ENCODE results near the gene ATP10A.

Gene ATP10A

DNA sequence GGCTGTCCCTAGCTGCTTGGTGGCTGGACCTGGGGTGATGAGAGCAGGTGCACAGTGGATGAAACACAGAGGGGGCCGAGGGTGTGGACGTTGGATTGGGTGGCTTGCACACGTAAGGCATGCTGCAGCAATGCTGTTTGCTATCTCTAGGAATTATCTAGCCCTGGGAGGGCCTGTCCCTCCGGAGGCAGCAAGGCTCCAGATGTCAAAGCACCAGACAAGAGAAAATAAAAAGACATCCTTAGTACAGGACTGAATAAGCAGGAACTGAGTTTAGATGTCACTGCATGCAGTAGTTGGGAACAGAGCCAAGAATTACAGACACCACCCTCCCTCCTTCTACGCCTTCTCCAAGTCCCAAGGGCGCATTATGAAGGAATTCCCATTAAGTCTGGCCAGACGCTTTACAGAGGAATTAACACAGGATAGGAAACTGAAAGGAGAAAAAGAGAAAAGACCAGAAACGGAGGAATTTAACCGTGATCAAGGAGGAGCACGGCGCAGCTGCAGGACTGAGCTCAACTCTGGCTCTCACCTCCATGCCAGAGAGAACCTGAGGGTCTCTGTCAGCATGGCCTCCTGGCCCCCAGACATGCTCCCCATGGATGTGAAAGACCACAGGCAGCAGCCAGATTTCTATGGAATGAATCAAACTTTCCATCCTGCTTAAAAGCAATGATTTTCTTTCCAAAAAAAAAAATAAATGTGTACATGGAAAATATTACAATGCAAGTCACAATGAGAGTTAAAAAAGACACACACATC lies 13.8 kb downstream of the ATP10A start:
- no peak for TF ChIP-seq POLR2A (IDR thresholded peaks at IDR 0.05; ENCODE audit: low read depth, low read length)
- no peak for TF ChIP-seq TAF1 (IDR thresholded peaks at IDR 0.05; ENCODE audit: low read depth, low read length)
- no peak for TF ChIP-seq PAX5 (IDR thresholded peaks at IDR 0.05; ENCODE audit: insufficient read depth, low read length, severe bottlenecking)
- TF ChIP-seq POLR2AphosphoS5 (IDR thresholded peaks at IDR 0.05; ENCODE audit: low read depth, low read length), result no peak
- TF ChIP-seq POU2F2 (IDR thresholded peaks at IDR 0.05; ENCODE audit: low read depth, low read length), result no peak
- no peak for TF ChIP-seq SPI1 (IDR thresholded peaks at IDR 0.05; ENCODE audit: low read depth, low read length)
- no peak for FAIRE-seq

DNA sequence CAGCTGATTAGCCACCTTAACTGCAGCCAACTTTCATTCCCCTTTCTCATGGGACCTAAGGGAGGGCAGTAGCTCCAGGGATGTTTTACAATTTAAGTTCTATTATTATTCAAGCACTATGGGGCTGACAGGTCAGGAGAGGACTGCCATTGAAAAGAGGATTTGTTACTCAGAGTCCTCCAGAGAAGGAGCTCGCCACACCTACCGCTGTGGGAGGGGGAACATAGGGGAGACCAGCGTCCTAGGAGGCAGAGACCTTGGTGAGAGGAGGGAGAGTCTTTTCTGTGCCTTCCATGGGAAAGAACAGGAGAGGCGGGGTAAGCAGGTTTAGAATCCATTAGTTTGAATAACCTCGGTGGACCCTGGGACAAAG lies 14.4 kb downstream of the ATP10A start:
- DNase-seq (ENCODE audit: insufficient read length, low spot score) (no peak), FAIRE-seq (no peak)
- no peak for TF ChIP-seq POU2F2 (IDR thresholded peaks at IDR 0.05; ENCODE audit: low read depth, low read length)
- TF ChIP-seq POLR2A (IDR thresholded peaks at IDR 0.05; ENCODE audit: low read depth, low read length), result no peak

More for the DNA sequence above, 13.8 kb downstream of the ATP10A start:
- no peak for DNase-seq (ENCODE audit: insufficient read length, low spot score)

DNA sequence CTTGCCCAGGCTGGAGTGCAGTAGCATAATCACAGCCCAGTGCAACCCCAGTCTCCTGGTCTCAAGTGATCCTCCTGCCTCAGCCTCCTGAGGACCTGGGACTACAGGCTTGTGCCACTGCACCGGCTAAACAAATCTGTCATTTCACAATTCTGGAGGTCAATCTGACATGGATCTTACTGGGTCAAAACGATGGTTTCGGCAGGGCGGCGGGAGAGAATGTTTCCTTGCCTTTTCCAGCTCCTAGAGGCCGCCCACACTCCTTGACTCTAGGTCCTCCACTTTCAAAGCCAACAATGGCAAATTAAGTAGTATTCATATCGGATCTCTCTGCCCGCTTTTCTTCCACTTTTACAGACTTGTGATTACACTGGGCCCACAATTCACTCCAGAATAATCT lies 14.8 kb downstream of the ATP10A start:
- no peak for TF ChIP-seq POLR2A (IDR thresholded peaks at IDR 0.05; ENCODE audit: low read depth, low read length)
- no peak for TF ChIP-seq TAF1 (IDR thresholded peaks at IDR 0.05; ENCODE audit: low read depth, low read length)
- TF ChIP-seq SPI1 (IDR thresholded peaks at IDR 0.05; ENCODE audit: low read depth, low read length), result no peak
- TF ChIP-seq POLR2AphosphoS5 (IDR thresholded peaks at IDR 0.05; ENCODE audit: low read depth, low read length), result no peak
- TF ChIP-seq POU2F2 (IDR thresholded peaks at IDR 0.05; ENCODE audit: low read depth, low read length), result no peak
- TF ChIP-seq PAX5 (IDR thresholded peaks at IDR 0.05; ENCODE audit: insufficient read depth, low read length, severe bottlenecking), result no peak
- FAIRE-seq (no peak), DNase-seq (ENCODE audit: insufficient read length, low spot score) (no peak)

DNA sequence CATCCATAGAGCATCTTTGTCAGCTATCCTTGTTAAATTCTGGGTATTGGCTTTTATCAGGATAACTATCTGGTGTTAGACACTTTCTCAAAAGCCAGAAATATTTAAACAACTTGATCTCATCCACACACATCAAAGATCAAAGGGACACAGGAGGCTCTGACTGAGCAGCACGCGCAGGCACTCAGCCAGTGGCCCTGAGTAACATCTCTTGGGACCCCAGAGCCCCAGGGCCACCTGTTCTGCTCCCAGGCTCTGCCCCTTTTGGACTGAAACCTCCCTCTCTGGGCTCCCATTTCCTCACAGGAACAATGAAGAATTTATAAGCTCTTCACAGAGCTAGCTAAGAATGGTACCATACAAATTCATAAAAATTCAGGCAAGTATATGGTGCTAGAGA lies 16.1 kb downstream of the ATP10A start:
- DNase-seq (ENCODE audit: insufficient read length, low spot score), result no peak
- FAIRE-seq, result no peak
- TF ChIP-seq POU2F2 (IDR thresholded peaks at IDR 0.05; ENCODE audit: low read depth, low read length), result no peak
- TF ChIP-seq SPI1 (IDR thresholded peaks at IDR 0.05; ENCODE audit: low read depth, low read length), result no peak
- no peak for TF ChIP-seq TAF1 (IDR thresholded peaks at IDR 0.05; ENCODE audit: low read depth, low read length)
- TF ChIP-seq POLR2A (IDR thresholded peaks at IDR 0.05; ENCODE audit: low read depth, low read length), result no peak
- no peak for TF ChIP-seq POLR2AphosphoS5 (IDR thresholded peaks at IDR 0.05; ENCODE audit: low read depth, low read length)
- no peak for TF ChIP-seq PAX5 (IDR thresholded peaks at IDR 0.05; ENCODE audit: insufficient read depth, low read length, severe bottlenecking)

DNA sequence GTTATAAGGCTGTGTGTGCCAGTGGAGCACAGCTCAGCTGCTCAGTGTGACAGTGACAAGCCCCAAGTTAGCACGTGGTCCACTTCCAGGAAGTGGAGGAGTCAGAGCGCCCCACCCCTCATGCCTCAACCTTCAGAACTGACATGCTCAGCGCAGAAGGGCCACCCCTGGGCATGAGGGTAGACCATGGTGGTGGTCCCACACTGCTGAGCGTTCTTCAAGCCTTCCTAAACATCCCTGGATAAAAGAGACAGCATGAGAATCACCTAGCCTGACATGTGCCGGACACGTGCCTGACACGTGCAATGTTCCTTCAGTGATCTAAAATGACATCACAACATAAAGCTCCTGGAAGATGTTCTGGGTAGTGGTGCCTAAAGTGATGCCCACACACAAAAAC lies 16.8 kb downstream of the ATP10A start:
- FAIRE-seq, result no peak
- DNase-seq (ENCODE audit: insufficient read length, low spot score), result no peak
- TF ChIP-seq SPI1 (IDR thresholded peaks at IDR 0.05; ENCODE audit: low read depth, low read length) (no peak), TAF1 (IDR thresholded peaks at IDR 0.05; ENCODE audit: low read depth, low read length) (no peak), POLR2AphosphoS5 (IDR thresholded peaks at IDR 0.05; ENCODE audit: low read depth, low read length) (no peak), POU2F2 (IDR thresholded peaks at IDR 0.05; ENCODE audit: low read depth, low read length) (no peak), POLR2A (IDR thresholded peaks at IDR 0.05; ENCODE audit: low read depth, low read length) (no peak), PAX5 (IDR thresholded peaks at IDR 0.05; ENCODE audit: insufficient read depth, low read length, severe bottlenecking) (no peak)

DNA sequence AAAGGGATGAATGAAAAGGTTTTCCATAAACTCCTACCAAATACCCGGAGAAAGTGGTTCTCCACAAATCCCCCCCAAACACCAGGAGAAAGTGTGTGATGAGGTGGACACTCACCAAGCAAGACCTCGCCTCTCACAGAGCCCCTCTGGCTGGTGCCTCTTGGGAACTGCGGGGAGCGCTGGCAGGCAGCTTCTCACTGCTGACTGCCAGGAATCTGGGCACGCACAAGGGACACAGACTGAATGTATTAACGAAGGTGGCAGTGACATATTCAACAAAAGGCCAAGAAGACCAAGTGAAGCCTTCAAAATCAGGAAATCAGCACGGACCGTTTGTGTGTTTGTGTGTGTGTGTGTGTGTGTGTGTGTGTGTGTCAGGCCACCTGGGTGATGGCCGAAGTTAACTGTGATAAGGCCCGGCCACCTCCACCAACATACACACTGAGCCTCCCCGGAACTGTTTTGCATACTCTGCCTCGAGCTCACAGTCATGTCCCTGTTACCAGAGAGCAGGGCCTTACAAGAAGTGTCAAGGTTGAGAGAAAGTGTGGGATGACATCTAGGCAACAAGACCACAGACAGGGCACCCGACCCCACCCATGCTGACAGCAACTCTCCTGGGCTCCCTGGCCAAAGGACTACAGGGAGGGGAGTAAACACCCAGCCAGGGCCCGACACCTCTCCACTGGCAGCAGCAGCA lies 18.0 kb downstream of the ATP10A start:
- TF ChIP-seq SPI1 (IDR thresholded peaks at IDR 0.05; ENCODE audit: low read depth, low read length) (no peak), POLR2AphosphoS5 (IDR thresholded peaks at IDR 0.05; ENCODE audit: low read depth, low read length) (no peak), PAX5 (IDR thresholded peaks at IDR 0.05; ENCODE audit: insufficient read depth, low read length, severe bottlenecking) (no peak), TAF1 (IDR thresholded peaks at IDR 0.05; ENCODE audit: low read depth, low read length) (no peak), POU2F2 (IDR thresholded peaks at IDR 0.05; ENCODE audit: low read depth, low read length) (no peak), POLR2A (IDR thresholded peaks at IDR 0.05; ENCODE audit: low read depth, low read length) (no peak)
- no peak for FAIRE-seq
- no peak for DNase-seq (ENCODE audit: insufficient read length, low spot score)

DNA sequence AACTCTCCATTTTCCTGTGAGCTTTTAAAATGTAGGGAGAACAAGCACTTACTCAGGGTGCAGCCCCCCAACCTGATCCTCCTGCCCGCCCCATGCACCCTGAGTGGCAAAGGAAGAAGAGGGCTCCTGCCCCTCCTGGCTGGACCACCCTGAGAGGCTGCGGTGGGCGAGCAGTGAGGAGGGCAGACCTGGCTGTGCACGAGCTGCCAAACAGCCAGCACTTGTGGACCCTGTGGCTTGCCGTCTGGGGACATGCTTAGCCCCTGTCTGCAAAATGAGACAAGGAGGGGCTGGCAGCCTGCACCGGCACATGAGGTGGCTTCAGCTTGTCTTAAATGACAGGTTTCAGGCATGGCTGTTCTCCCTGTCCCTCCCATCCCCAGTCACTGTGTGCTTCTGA lies 18.6 kb downstream of the ATP10A start:
- no peak for DNase-seq (ENCODE audit: insufficient read length, low spot score)
- TF ChIP-seq TAF1 (IDR thresholded peaks at IDR 0.05; ENCODE audit: low read depth, low read length), result no peak
- TF ChIP-seq POLR2A (IDR thresholded peaks at IDR 0.05; ENCODE audit: low read depth, low read length), result no peak
- TF ChIP-seq SPI1 (IDR thresholded peaks at IDR 0.05; ENCODE audit: low read depth, low read length), result no peak
- no peak for TF ChIP-seq PAX5 (IDR thresholded peaks at IDR 0.05; ENCODE audit: insufficient read depth, low read length, severe bottlenecking)
- TF ChIP-seq POLR2AphosphoS5 (IDR thresholded peaks at IDR 0.05; ENCODE audit: low read depth, low read length), result no peak
- TF ChIP-seq POU2F2 (IDR thresholded peaks at IDR 0.05; ENCODE audit: low read depth, low read length), result no peak
- no peak for FAIRE-seq

DNA sequence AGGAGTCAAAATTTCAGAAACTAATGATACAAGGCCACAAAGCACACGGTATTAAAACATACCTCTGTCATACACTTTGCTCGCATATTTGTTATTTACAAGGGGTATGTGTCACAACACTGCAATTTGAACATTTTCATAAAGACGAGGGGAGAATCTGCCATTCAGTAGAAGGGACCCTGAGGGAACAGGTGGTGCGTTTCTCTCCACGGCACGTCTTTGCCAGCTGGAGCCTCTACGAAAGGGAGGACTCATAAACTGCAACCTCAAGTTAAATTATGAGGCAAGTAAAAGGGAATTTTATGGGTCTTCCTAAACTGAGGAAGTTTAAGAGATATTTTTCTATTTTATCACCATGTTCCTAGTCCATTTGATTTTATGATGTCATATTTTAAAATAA lies 19.1 kb downstream of the ATP10A start:
- FAIRE-seq (no peak), DNase-seq (ENCODE audit: insufficient read length, low spot score) (no peak)
- TF ChIP-seq PAX5 (IDR thresholded peaks at IDR 0.05; ENCODE audit: insufficient read depth, low read length, severe bottlenecking), result no peak
- no peak for TF ChIP-seq POU2F2 (IDR thresholded peaks at IDR 0.05; ENCODE audit: low read depth, low read length)
- no peak for TF ChIP-seq SPI1 (IDR thresholded peaks at IDR 0.05; ENCODE audit: low read depth, low read length)
- no peak for TF ChIP-seq POLR2AphosphoS5 (IDR thresholded peaks at IDR 0.05; ENCODE audit: low read depth, low read length)
- TF ChIP-seq POLR2A (IDR thresholded peaks at IDR 0.05; ENCODE audit: low read depth, low read length), result no peak
- TF ChIP-seq TAF1 (IDR thresholded peaks at IDR 0.05; ENCODE audit: low read depth, low read length), result no peak

DNA sequence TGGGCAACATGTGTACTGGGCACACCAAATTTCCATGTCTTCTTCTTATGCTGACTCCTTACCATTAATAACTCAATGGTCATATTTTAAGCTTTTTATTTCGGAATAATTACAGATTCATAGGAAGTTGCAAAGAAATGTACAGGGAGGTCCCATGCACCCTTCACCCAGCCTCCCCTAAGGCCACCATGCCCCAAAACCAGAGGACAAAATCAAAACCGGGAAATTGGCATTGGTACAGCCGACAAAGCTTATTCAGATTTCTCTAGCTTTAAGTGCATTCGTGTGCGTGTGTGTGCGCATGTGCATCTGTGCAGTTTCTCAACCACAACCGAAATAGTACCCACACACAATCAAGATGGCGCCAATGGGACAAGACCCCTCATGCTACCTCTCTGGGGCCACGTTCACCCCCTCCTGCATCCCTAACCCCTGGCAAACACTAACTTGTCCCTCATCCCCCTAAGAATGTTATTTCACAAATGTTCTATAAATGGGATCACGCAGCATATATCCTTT lies 23.4 kb downstream of the ATP10A start:
- DNase-seq (ENCODE audit: insufficient read length, low spot score) (no peak), FAIRE-seq (no peak)
- TF ChIP-seq SPI1 (IDR thresholded peaks at IDR 0.05; ENCODE audit: low read depth, low read length) (no peak), POLR2A (IDR thresholded peaks at IDR 0.05; ENCODE audit: low read depth, low read length) (no peak), POU2F2 (IDR thresholded peaks at IDR 0.05; ENCODE audit: low read depth, low read length) (no peak), PAX5 (IDR thresholded peaks at IDR 0.05; ENCODE audit: insufficient read depth, low read length, severe bottlenecking) (no peak), POLR2AphosphoS5 (IDR thresholded peaks at IDR 0.05; ENCODE audit: low read depth, low read length) (no peak), TAF1 (IDR thresholded peaks at IDR 0.05; ENCODE audit: low read depth, low read length) (no peak)
